Endothelial cell of hepatic sinusoid (primary cell): ENCODE data around the gene PLPPR3.

ENCODE experiments used
- in situ Hi-C: cut with HindIII; loops from 2 replicates; pipeline ENCODE4 v1.10.0; 2017; ENCODE audit warnings: low sequenced_read_pairs

The PLPPR3 gene

GRCh38 chr19:780935-781334 is 40.8 kb downstream of the PLPPR3 start:
- in situ Hi-C loops, result no loop called here

- in situ Hi-C loops, result no loop called here
These were observed 42.7 kb downstream of the PLPPR3 start for GRCh38 chr19:778910-779653.

- in situ Hi-C loops, result no loop called here
These were observed 45.2 kb downstream of the PLPPR3 start for GRCh38 chr19:776549-776948.

GRCh38 chr19:772730-773436 is 48.9 kb downstream of the PLPPR3 start:
- in situ Hi-C loops, result no loop called here

- in situ Hi-C loops, result no loop called here
These were observed 49.7 kb downstream of the PLPPR3 start for GRCh38 chr19:772063-772462.

GRCh38 chr19:771332-771785 is 50.4 kb downstream of the PLPPR3 start:
- in situ Hi-C loops, result no loop called here

GRCh38 chr19:769616-770015 is 52.1 kb downstream of the PLPPR3 start:
- in situ Hi-C loops, result no loop called here

- in situ Hi-C loops, result no loop called here
These were observed 53.3 kb downstream of the PLPPR3 start for GRCh38 chr19:768424-768823.

GRCh38 chr19:765179-765738 is 56.5 kb downstream of the PLPPR3 start:
- in situ Hi-C loops, result no loop called here

GRCh38 chr19:764301-764700 is 57.5 kb downstream of the PLPPR3 start:
- in situ Hi-C loops, result no loop called here

GRCh38 chr19:763869-764268 is 57.9 kb downstream of the PLPPR3 start:
- in situ Hi-C loops, result no loop called here

GRCh38 chr19:763181-763580 is 58.6 kb downstream of the PLPPR3 start:
- in situ Hi-C loops, result no loop called here
